Measurements from ENCODE around the gene TNNI3K. TPM values are rescaled to one million over a fixed set of nuclear protein-coding genes. Genes with fewer than 3 reads are reported as not detected.

TNNI3K gene
- total and polyA plus RNA-seq, 9 of the 15 experiments (the other 6 are each of a cell fraction or from before 2014, with no cell fraction given) = 0.21 to 0.53 (median 0.32) TPM; not detected in 5

DNA sequence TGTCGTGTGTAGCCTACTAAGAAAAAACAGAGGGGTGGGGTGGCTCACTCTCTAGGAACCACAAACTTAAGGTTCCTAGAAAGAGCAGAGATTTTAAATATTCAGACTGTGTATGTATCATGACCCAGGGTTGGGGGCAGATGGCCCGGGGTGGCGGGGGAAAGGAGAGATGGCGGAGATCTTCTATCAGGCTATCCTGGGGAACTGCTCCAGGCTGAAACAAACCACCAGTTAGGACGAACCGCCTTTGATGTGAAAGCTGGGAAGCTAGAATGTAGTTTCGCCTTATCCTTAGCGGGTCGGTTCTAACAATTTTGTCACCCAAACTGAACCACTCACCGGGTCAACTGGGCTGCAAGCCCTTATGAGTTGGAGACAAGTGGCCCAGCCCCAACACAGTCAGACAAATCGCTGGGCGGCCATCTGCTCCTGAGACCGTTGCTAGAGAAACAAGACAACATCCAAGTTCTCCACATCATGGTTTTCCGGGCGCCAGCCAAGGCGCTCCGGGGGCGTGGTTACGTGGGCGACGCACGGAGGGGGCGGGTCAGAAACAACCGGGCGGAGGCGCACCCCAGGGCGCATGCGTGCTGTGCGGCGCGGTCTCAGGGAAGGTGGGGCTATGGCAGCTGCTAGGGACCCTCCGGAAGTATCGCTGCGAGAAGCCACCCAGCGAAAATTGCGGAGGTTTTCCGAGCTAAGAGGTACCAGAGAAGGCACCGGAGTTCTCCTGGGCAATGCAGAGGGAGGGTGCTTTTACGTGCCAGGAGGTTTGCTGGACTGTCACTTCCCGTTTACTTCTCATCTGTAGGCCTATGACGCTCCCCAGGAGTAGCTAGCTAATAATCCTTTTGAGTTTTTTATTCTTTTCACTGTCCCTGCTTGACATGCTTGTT, 37.3 kb upstream of the TNNI3K start, which contains the start of the genes FPGT and LRRIQ3 (continued):
- TF ChIP-seq JUN (IDR thresholded peaks at IDR 0.05; ENCODE audit: borderline replicate concordance, low read depth, low read length) (no peak), JUN (CRISPR knock-in tag; IDR thresholded peaks at IDR 0.05; ENCODE audit: borderline replicate concordance) (no peak), SAP30 (IDR thresholded peaks at IDR 0.05; ENCODE audit: borderline replicate concordance, insufficient read depth, low read depth, low read length, poor library complexity, severe bottlenecking) (no peak), GABPB1 (CRISPR knock-in tag; IDR thresholded peaks at IDR 0.05) (no peak), ARID1B (IDR thresholded peaks at IDR 0.05) (0 out of 2 replicates have a peak, but pooled peaks have one; percentile 5), MBD2 (IDR thresholded peaks at IDR 0.05; ENCODE audit: borderline replicate concordance, low read depth) (no peak), FOXJ3 (CRISPR knock-in tag; IDR thresholded peaks at IDR 0.05) (peak; percentile 89), EWSR1 (IDR thresholded peaks at IDR 0.05; ENCODE audit: borderline replicate concordance, low read depth, partially characterized antibody) (no peak), SUPT5H (IDR thresholded peaks at IDR 0.05) (peak; percentile 81), TAL1 (IDR thresholded peaks at IDR 0.05) (no peak), FOSL1 (tag; conservative IDR thresholded peaks at IDR 0.05) (no peak), POLR2G (IDR thresholded peaks at IDR 0.05; ENCODE audit: low read depth, low read length) (peak; percentile 84), SOX6 (IDR thresholded peaks at IDR 0.05) (no peak), JUND (IDR thresholded peaks at IDR 0.05; ENCODE audit: borderline replicate concordance, low read depth, low read length) (peak; percentile 42; the same call in 1 of the 2 replicates), JUND (tag; IDR thresholded peaks at IDR 0.05; ENCODE audit: borderline replicate concordance, low read depth, low read length) (peak; percentile 7; the same call in 1 of the 3 replicates), ZNF583 (CRISPR knock-in tag; IDR thresholded peaks at IDR 0.05) (no peak), ELF1 (tag; IDR thresholded peaks at IDR 0.05) (peak; percentile 73), ZKSCAN3 (CRISPR knock-in tag; IDR thresholded peaks at IDR 0.05) (no peak)
- TF ChIP-seq, protein P1, sequence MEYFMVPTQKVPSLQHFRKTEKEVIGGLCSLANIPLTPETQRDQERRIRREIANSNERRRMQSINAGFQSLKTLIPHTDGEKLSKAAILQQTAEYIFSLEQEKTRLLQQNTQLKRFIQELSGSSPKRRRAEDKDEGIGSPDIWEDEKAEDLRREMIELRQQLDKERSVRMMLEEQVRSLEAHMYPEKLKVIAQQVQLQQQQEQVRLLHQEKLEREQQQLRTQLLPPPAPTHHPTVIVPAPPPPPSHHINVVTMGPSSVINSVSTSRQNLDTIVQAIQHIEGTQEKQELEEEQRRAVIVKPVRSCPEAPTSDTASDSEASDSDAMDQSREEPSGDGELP (CRISPR knock-in tag; IDR thresholded peaks at IDR 0.05; ENCODE audit: borderline replicate concordance) = peak; percentile 85
- TF ChIP-seq, protein P2, sequence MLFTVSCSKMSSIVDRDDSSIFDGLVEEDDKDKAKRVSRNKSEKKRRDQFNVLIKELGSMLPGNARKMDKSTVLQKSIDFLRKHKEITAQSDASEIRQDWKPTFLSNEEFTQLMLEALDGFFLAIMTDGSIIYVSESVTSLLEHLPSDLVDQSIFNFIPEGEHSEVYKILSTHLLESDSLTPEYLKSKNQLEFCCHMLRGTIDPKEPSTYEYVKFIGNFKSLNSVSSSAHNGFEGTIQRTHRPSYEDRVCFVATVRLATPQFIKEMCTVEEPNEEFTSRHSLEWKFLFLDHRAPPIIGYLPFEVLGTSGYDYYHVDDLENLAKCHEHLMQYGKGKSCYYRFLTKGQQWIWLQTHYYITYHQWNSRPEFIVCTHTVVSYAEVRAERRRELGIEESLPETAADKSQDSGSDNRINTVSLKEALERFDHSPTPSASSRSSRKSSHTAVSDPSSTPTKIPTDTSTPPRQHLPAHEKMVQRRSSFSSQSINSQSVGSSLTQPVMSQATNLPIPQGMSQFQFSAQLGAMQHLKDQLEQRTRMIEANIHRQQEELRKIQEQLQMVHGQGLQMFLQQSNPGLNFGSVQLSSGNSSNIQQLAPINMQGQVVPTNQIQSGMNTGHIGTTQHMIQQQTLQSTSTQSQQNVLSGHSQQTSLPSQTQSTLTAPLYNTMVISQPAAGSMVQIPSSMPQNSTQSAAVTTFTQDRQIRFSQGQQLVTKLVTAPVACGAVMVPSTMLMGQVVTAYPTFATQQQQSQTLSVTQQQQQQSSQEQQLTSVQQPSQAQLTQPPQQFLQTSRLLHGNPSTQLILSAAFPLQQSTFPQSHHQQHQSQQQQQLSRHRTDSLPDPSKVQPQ (CRISPR knock-in tag; IDR thresholded peaks at IDR 0.05; ENCODE audit: borderline replicate concordance) = no peak
- TF ChIP-seq, protein P3, sequence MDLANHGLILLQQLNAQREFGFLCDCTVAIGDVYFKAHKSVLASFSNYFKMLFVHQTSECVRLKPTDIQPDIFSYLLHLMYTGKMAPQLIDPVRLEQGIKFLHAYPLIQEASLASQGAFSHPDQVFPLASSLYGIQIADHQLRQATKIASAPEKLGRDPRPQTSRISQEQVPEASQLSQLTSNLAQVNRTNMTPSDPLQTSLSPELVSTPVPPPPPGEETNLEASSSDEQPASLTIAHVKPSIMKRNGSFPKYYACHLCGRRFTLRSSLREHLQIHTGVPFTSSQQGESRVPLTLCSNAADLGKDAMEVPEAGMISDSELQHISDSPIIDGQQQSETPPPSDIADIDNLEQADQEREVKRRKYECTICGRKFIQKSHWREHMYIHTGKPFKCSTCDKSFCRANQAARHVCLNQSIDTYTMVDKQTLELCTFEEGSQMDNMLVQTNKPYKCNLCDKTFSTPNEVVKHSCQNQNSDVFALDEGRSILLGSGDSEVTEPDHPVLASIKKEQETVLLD (IDR thresholded peaks at IDR 0.05) = peak; percentile 79
- TF ChIP-seq, protein P4, sequence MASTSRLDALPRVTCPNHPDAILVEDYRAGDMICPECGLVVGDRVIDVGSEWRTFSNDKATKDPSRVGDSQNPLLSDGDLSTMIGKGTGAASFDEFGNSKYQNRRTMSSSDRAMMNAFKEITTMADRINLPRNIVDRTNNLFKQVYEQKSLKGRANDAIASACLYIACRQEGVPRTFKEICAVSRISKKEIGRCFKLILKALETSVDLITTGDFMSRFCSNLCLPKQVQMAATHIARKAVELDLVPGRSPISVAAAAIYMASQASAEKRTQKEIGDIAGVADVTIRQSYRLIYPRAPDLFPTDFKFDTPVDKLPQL (IDR thresholded peaks at IDR 0.05; ENCODE audit: extremely low read depth, insufficient read length) = no peak

Measured in K562 (cell line).